Measurements from ENCODE around the gene NIF3L1. TPM values are rescaled to one million over a fixed set of nuclear protein-coding genes. Genes with fewer than 3 reads are reported as not detected.

The NIF3L1 gene
- total RNA-seq (2014; rRNA removed): 34.5 and 38.3 TPM in 2 replicates
- 17.3 TPM for polyA plus RNA-seq (2012)

- DNase-seq (ENCODE audit: low read depth): peak; percentile 97
Observed at GRCh38 chr2:200888704-200889625, at the start of gene NIF3L1, which contains the start of gene PPIL3. Gene NIF3L1, plus strand, starts transcription at chr2:200889371. Its CDS starts 2,573 bp downstream, at chr2:200891944. Gene PPIL3, minus strand, starts transcription at chr2:200889077. Its CDS starts 1,462 bp downstream, at chr2:200887615.

- no peak for DNase-seq (ENCODE audit: low read depth)
Observed at GRCh38 chr2:200839513-200839912, 49.7 kb upstream of the NIF3L1 start.

GRCh38 chr2:200843993-200844948 lies 44.9 kb upstream of the NIF3L1 start:
- no peak for DNase-seq (ENCODE audit: low read depth)

- DNase-seq (ENCODE audit: low read depth): no peak
Observed at GRCh38 chr2:200845194-200845593, 44.0 kb upstream of the NIF3L1 start.

GRCh38 chr2:200845669-200846325 lies 43.4 kb upstream of the NIF3L1 start:
- DNase-seq (ENCODE audit: low read depth): no peak

- no peak for DNase-seq (ENCODE audit: low read depth)
Observed at GRCh38 chr2:200847269-200847668, 41.9 kb upstream of the NIF3L1 start.

- no peak for DNase-seq (ENCODE audit: low read depth)
Observed at GRCh38 chr2:200847939-200848338, 41.2 kb upstream of the NIF3L1 start.

GRCh38 chr2:200850512-200851256 lies 38.5 kb upstream of the NIF3L1 start:
- DNase-seq (ENCODE audit: low read depth): no peak

- DNase-seq (ENCODE audit: low read depth): no peak
Observed at GRCh38 chr2:200851398-200852248, 37.5 kb upstream of the NIF3L1 start.

GRCh38 chr2:200852605-200853004 lies 36.6 kb upstream of the NIF3L1 start:
- DNase-seq (ENCODE audit: low read depth): no peak

GRCh38 chr2:200856806-200857205 lies 32.4 kb upstream of the NIF3L1 start:
- no peak for DNase-seq (ENCODE audit: low read depth)

- DNase-seq (ENCODE audit: low read depth): peak; percentile 48
Observed at GRCh38 chr2:200860092-200860795, 28.9 kb upstream of the NIF3L1 start.

GRCh38 chr2:200861617-200862155 lies 27.5 kb upstream of the NIF3L1 start:
- DNase-seq (ENCODE audit: low read depth): peak; percentile 6

GRCh38 chr2:200862532-200863000 lies 26.6 kb upstream of the NIF3L1 start:
- DNase-seq (ENCODE audit: low read depth): peak; percentile 66

- no peak for DNase-seq (ENCODE audit: low read depth)
Observed at GRCh38 chr2:200863782-200864175, 25.4 kb upstream of the NIF3L1 start.

- DNase-seq (ENCODE audit: low read depth): peak; percentile 95
Observed at GRCh38 chr2:200864176-200865034, 24.8 kb upstream of the NIF3L1 start, which contains the start of gene CLK1. Gene CLK1, minus strand, starts transcription at chr2:200864658. Its CDS starts 2,796 bp downstream, at chr2:200861862.

GRCh38 chr2:200869014-200869413 lies 20.2 kb upstream of the NIF3L1 start:
- no peak for DNase-seq (ENCODE audit: low read depth)
